Thoracic aorta (tissue), 2 donors: ENCODE measurements around the gene NQO2. TPM values are rescaled to one million over a fixed set of nuclear protein-coding genes. Genes with fewer than 3 reads are reported as not detected.

Experiments
- ATAC-seq: fragments of 150-250 bp; one replicate; pipeline ENCODE4 v1.8.0; 2017; ENCODE audit warnings: low read depth; ENCODE audit not compliant: insufficient number of reproducible peaks, low FRiP score
- DNase-seq: peaks from one replicate; pipeline ENCODE4 v3.0.0-alpha.2; 2020; ENCODE audit warnings: low spot score
- H3K27ac ChIP-seq, 2 donors: fragments of 200-600 bp; sonication (generic); 1 replicate in 1 of 2; 2 replicates in 1 of 2; pipeline ENCODE4 v1.5.1; 2016; ENCODE audit warnings: mild to moderate bottlenecking in 2 of 2, moderate library complexity in 2 of 2
- H3K27me3 ChIP-seq: fragments of 200-600 bp; sonication (generic); replicated peaks from 2 replicates; pipeline ENCODE4 v1.6.0; 2016; ENCODE audit warnings: mild to moderate bottlenecking; ENCODE audit not compliant: insufficient read depth
- H3K36me3 ChIP-seq: fragments of 200-600 bp; sonication (generic); one replicate; pipeline ENCODE4 v1.5.1; 2016
- H3K4me1 ChIP-seq, 2 donors: fragments of 200-600 bp; sonication (generic); 1 replicate in 1 of 2; 2 replicates in 1 of 2; pipeline versions ENCODE4 v1.5.1 to v1.6.0; 2016; ENCODE audit warnings: low read depth in 2 of 2, mild to moderate bottlenecking in 1 of 2; ENCODE audit not compliant: control insufficient read depth in 1 of 2
- H3K4me3 ChIP-seq: fragments of 200-600 bp; sonication (generic); 2 replicates; pipeline ENCODE4 v1.5.1; 2016; ENCODE audit warnings: mild to moderate bottlenecking
- H3K9me3 ChIP-seq: fragments of 200-600 bp; sonication (generic); 2 replicates; pipeline ENCODE4 v1.5.1; 2016
- CTCF ChIP-seq: fragments of 200-600 bp; sonication (generic); IDR thresholded peaks from one replicate; pipeline ENCODE4 v1.5.1; 2019; ENCODE audit warnings: antibody characterized with exemption
- total RNA-seq, 2 donors: library from RNA; depleted of rRNA; stranded (reverse); fragments of >200 nt; gene quantifications; one replicate each; pipeline versions ENCODE4 v1.1.0 to v1.2.3, GENCODE V29; 2016

Gene NQO2
- total RNA-seq, 2 donors from 2014 or later: 23.0 to 25.7 TPM

- Histone ChIP-seq H3K9me3 (no peaks in the 10 kb centered on the region), H3K36me3 (no peaks in the 10 kb centered on the region), H3K4me1 (peaks cover 10 to 23% of the 10 kb centered on the region in 2 donors), H3K27ac (peak overlapping the region in 1 of 2 donors; percentile 15), H3K4me3 (no peak overlapping the region), H3K27me3 (no peaks in the 10 kb centered on the region)
- ATAC-seq (no peak), DNase-seq (no peak)
- TF ChIP-seq CTCF: no peak
Observed at GRCh38 chr6:2973676-2974075, 26.0 kb upstream of the NQO2 start.

- H3K9me3 ChIP-seq: no peaks in the 10 kb centered on the region
- DNase-seq: no peak
- TF ChIP-seq CTCF: no peak
- ATAC-seq: no peak
- H3K36me3 ChIP-seq: no peaks in the 10 kb centered on the region
- H3K4me1 ChIP-seq: peaks cover 8 to 15% of the 10 kb centered on the region in 2 donors
- H3K27me3 ChIP-seq: no peaks in the 10 kb centered on the region
- no peak overlapping the region for H3K27ac ChIP-seq
- no peak overlapping the region for H3K4me3 ChIP-seq
Observed at GRCh38 chr6:2976060-2976459, 23.6 kb upstream of the NQO2 start.

- Histone ChIP-seq H3K27me3 (no peaks in the 10 kb centered on the region), H3K9me3 (no peaks in the 10 kb centered on the region), H3K4me1 (peaks cover 8 to 21% of the 10 kb centered on the region in 2 donors), H3K27ac (no peak overlapping the region), H3K4me3 (no peak overlapping the region), H3K36me3 (no peaks in the 10 kb centered on the region)
- no peak for TF ChIP-seq CTCF
- DNase-seq: no peak
- ATAC-seq: no peak
Observed at GRCh38 chr6:2976571-2977085, 23.1 kb upstream of the NQO2 start.

- no peak for TF ChIP-seq CTCF
- H3K4me3 ChIP-seq: no peak overlapping the region
- H3K27me3 ChIP-seq: no peaks in the 10 kb centered on the region
- H3K36me3 ChIP-seq: no peaks in the 10 kb centered on the region
- DNase-seq (no peak), ATAC-seq (no peak)
- H3K9me3 ChIP-seq: no peaks in the 10 kb centered on the region
- H3K4me1 ChIP-seq: peaks cover 9 to 23% of the 10 kb centered on the region in 2 donors
- H3K27ac ChIP-seq: no peak overlapping the region
Observed at GRCh38 chr6:2977290-2977689, 22.4 kb upstream of the NQO2 start.

GRCh38 chr6:2977799-2978590 is 21.7 kb upstream of the NQO2 start:
- Histone ChIP-seq H3K9me3 (no peaks in the 10 kb centered on the region), H3K4me3 (no peak overlapping the region), H3K27ac (no peak overlapping the region), H3K27me3 (no peaks in the 10 kb centered on the region), H3K36me3 (no peaks in the 10 kb centered on the region), H3K4me1 (peaks cover 8 to 25% of the 10 kb centered on the region in 2 donors)
- TF ChIP-seq CTCF: no peak
- ATAC-seq (no peak), DNase-seq (no peak)
